A549 (cell line): ENCODE results near the gene PDSS2. TPM values are rescaled to one million over a fixed set of nuclear protein-coding genes. Genes with fewer than 3 reads are reported as not detected.

Source experiments
- ATAC-seq, 2 experiments: fragments of 200-7000 bp in 1 of 2; fragments of >200 bp in 1 of 2; cut with Nextera tagmentation in 1 of 2; cut with Tn5 transposase in 1 of 2; 3 replicates each; pipeline versions ENCODE4 v1.8.0 to v1.9.1; 2018 to 2020; ENCODE audit warnings: mild to moderate bottlenecking in 1 of 2, moderate library complexity in 1 of 2
- CTCF ChIA-PET: fragments of 300-600 bp; sonication (Branson Sonifier 250); formaldehyde crosslinking; extraction: SDS; loops from one replicate; lab custom pipeline; 2021; ENCODE audit warnings: antibody characterized with exemption, inconsistent platforms; lab: Yijun Ruan, JAX
- POLR2A ChIA-PET: fragments of 350-600 bp; formaldehyde crosslinking; extraction: SDS; loops from one replicate; lab custom pipeline; 2021; ENCODE audit warnings: antibody characterized with exemption, inconsistent platforms; lab: Yijun Ruan, JAX
- DNase-seq, 2 experiments: peaks; one replicate each; pipeline versions ENCODE4 v3.0.0 to v3.0.0-alpha.2; 2011 to 2016; ENCODE audit warnings: low read depth in 1 of 2, low spot score in 1 of 2
- FAIRE-seq: peaks from 2 replicates; lab custom pipeline; 2011; peaks lifted over from hg19 to GRCh38; lab: Jason Lieb, UNC
- H3K27ac ChIP-seq, 2 experiments: fragments of >200 bp; sonication (Bioruptor Twin); formaldehyde crosslinking; 3 replicates each; pipeline ENCODE4 v1.5.1; 2016 to 2017
- H3K4me1 ChIP-seq: fragments of >200 bp; sonication (Bioruptor Twin); formaldehyde crosslinking; 3 replicates; pipeline ENCODE4 v1.6.1; 2016
- H3K4me2 ChIP-seq: fragments of >200 bp; sonication (Bioruptor Twin); formaldehyde crosslinking; 3 replicates; pipeline ENCODE4 v1.6.1; 2016
- H3K4me3 ChIP-seq: fragments of >200 bp; sonication (Bioruptor Twin); formaldehyde crosslinking; 3 replicates; pipeline ENCODE4 v1.5.1; 2016
- H3K9me3 ChIP-seq: fragments of >200 bp; sonication (Bioruptor Twin); formaldehyde crosslinking; 3 replicates; pipeline ENCODE4 v1.6.1; 2016
- BHLHE40 ChIP-seq: IDR thresholded peaks from 2 replicates; pipeline ENCODE4 v1.6.1; 2012; ENCODE audit warnings: low read depth, low read length, inconsistent platforms
- CBX8 ChIP-seq: fragments of 200-600 bp; sonication (generic); IDR thresholded peaks from 2 replicates; pipeline ENCODE4 v1.6.1; 2016
- CEBPB ChIP-seq, 2 experiments: fragments of >200 bp in 1 of 2; sonication (Bioruptor Twin) in 1 of 2; formaldehyde crosslinking in 1 of 2; IDR thresholded peaks; 2 replicates each; pipeline ENCODE4 v1.6.1; 2012 to 2016
- FOSB ChIP-seq: fragments of 250-450 bp; sonication (Bioruptor Pico); IDR thresholded peaks from 2 replicates; pipeline ENCODE4 v1.5.0; 2020; ENCODE audit warnings: mild to moderate bottlenecking, moderate library complexity
- FOXS1 ChIP-seq: fragments of 250-450 bp; sonication (Bioruptor Pico); IDR thresholded peaks from 2 replicates; pipeline ENCODE4 v1.5.0; 2020; ENCODE audit warnings: mild to moderate bottlenecking, moderate library complexity
- GATA3 ChIP-seq: IDR thresholded peaks from 2 replicates; pipeline ENCODE4 v1.6.1; 2012; ENCODE audit warnings: borderline replicate concordance
- HEYL ChIP-seq: fragments of 250-450 bp; sonication (Bioruptor Pico); IDR thresholded peaks from 2 replicates; pipeline ENCODE4 v1.8.0; 2021; ENCODE audit warnings: mild to moderate bottlenecking, moderate library complexity
- HOXA7 ChIP-seq: fragments of 250-450 bp; sonication (Bioruptor Pico); IDR thresholded peaks from 2 replicates; pipeline ENCODE4 v1.5.0; 2020; ENCODE audit warnings: mild to moderate bottlenecking, moderate library complexity
- JUN ChIP-seq, 2 experiments: fragments of >200 bp; sonication (Bioruptor Twin); formaldehyde crosslinking; IDR thresholded peaks; 2 replicates in 1 of 2; 3 replicates in 1 of 2; pipeline ENCODE4 v1.6.1; 2016 to 2017
- KDM5A ChIP-seq: fragments of 200-600 bp; sonication (generic); IDR thresholded peaks from 2 replicates; pipeline ENCODE4 v1.6.1; 2016; ENCODE audit warnings: antibody characterized with exemption, mild to moderate bottlenecking
- MAFK ChIP-seq: fragments of 450-650 bp; IDR thresholded peaks from 2 replicates; pipeline ENCODE4 v1.6.1; 2014; ENCODE audit not compliant: partially characterized antibody
- NFE2L2 ChIP-seq: fragments of 150-350 bp; conservative IDR thresholded peaks from 2 replicates; pipeline ENCODE4 v1.6.1; 2014; ENCODE audit warnings: low read length
- NR3C1 ChIP-seq: fragments of >200 bp; sonication (Bioruptor Twin); formaldehyde crosslinking; IDR thresholded peaks from 3 replicates; pipeline ENCODE4 v1.6.1; 2017
- PBX3 ChIP-seq: IDR thresholded peaks from 2 replicates; pipeline ENCODE4 v1.6.1; 2012
- POLR2A ChIP-seq: IDR thresholded peaks from 2 replicates; pipeline ENCODE4 v1.6.1; 2012; ENCODE audit warnings: mild to moderate bottlenecking, low read length
- POLR2AphosphoS2 ChIP-seq: conservative IDR thresholded peaks from 2 replicates; pipeline ENCODE4 v1.6.1; 2012; ENCODE audit warnings: low read length, improper control_type of control experiment, inconsistent platforms
- RAD21 ChIP-seq, 2 experiments: fragments of >200 bp in 1 of 2; sonication (Bioruptor Twin) in 1 of 2; formaldehyde crosslinking in 1 of 2; IDR thresholded peaks in 1 of 2; conservative IDR thresholded peaks in 1 of 2; 2 replicates in 1 of 2; 3 replicates in 1 of 2; pipeline ENCODE4 v1.6.1; 2012 to 2018; ENCODE audit warnings: inconsistent platforms in 1 of 2
- RFX5 ChIP-seq: fragments of 450-650 bp; IDR thresholded peaks from 2 replicates; pipeline ENCODE4 v1.7.1; 2014; ENCODE audit warnings: antibody characterized with exemption, mild to moderate bottlenecking, moderate library complexity
- SREBF2 ChIP-seq: fragments of 450-650 bp; IDR thresholded peaks from 2 replicates; pipeline ENCODE4 v1.6.1; 2014; ENCODE audit warnings: mild to moderate bottlenecking, moderate library complexity
- TFCP2L1 ChIP-seq: fragments of 250-450 bp; sonication (Bioruptor Pico); IDR thresholded peaks from 2 replicates; pipeline ENCODE4 v1.5.0; 2021; ENCODE audit warnings: mild to moderate bottlenecking
- TP53 ChIP-seq: fragments of 250-450 bp; sonication (Bioruptor Pico); IDR thresholded peaks from 2 replicates; pipeline ENCODE4 v1.5.0; 2021; ENCODE audit warnings: mild to moderate bottlenecking, moderate library complexity
- ZC3H11A ChIP-seq: fragments of 450-650 bp; IDR thresholded peaks from 2 replicates; pipeline ENCODE4 v1.6.1; 2014; ENCODE audit warnings: antibody characterized with exemption, mild to moderate bottlenecking
- ZNF302 ChIP-seq: fragments of 250-450 bp; sonication (Bioruptor Pico); IDR thresholded peaks from 2 replicates; pipeline ENCODE4 v1.9.0; 2021; ENCODE audit warnings: inconsistent platforms, mild to moderate bottlenecking, moderate library complexity
- ZSCAN20 ChIP-seq: fragments of 250-450 bp; sonication (Bioruptor Pico); IDR thresholded peaks from 2 replicates; pipeline ENCODE4 v1.8.0; 2022; ENCODE audit warnings: mild to moderate bottlenecking, moderate library complexity
- WGBS: methylation state at CpG from one replicate; pipeline ENCODE4 v1.1.6; 2017; ENCODE audit errors: missing lambda C conversion rate; 5-methylcytosine and 5-hydroxymethylcytosine counted together
- polyA plus RNA-seq, 4 experiments: library from polyadenylated mRNA; depleted of rRNA in 3 of 4; stranded (reverse); fragments of >200 nt; fragmentation: RNase III in 1 of 4; extraction: RNeasy Plus Mini Kit Qiagen cat#74134 plus additional on column Dnase treatment in 1 of 4; gene quantifications; 2 replicates in 3 of 4; 3 replicates in 1 of 4; pipeline ENCODE4 v1.2.3, GENCODE V29; 2011 to 2017
- TF ChIP-seq, protein P1 (sequence below): IDR thresholded peaks from 2 replicates; pipeline ENCODE4 v1.6.1; 2012; ENCODE audit warnings: low read depth, borderline replicate concordance
- TF ChIP-seq, protein P2 (sequence below): fragments of 250-450 bp; sonication (Bioruptor Pico); IDR thresholded peaks from 2 replicates; pipeline ENCODE4 v1.5.0; 2021; ENCODE audit warnings: mild to moderate bottlenecking, moderate library complexity, borderline replicate concordance
- TF ChIP-seq, protein P3 (sequence below): fragments of 250-450 bp; sonication (Bioruptor Pico); IDR thresholded peaks from 2 replicates; pipeline ENCODE4 v1.5.0; 2020; ENCODE audit warnings: low read depth, mild to moderate bottlenecking, moderate library complexity

PDSS2 gene
- polyA plus RNA-seq, 2 of the 4 experiments (the other 2 are of a cell fraction): 7.2 to 17.3 TPM

DNA sequence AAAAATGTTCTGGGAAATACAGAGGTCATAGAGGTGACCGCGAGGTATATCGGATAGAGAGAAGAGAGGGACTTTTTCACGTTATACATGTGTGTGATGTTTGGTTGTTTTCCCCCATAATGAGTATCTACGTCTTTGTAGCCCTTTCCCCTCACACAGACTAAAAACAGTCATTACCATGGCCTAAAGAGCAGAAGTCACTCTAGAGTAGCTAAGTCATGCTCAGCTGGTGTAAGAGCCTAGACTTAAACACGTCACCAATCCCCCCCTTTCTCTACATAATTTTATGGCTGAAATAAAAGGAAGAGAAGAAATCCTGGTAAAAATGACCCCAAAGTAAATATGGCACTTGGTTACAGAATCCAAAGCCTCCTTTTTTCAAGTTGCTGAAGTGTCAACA lies 338.1 kb downstream of the PDSS2 start:
- WGBS: 91% methylated on average over 6 of the region's 6 CpGs
- POLR2A ChIA-PET: no interaction called here
- Histone ChIP-seq H3K9me3 (no peaks in the 10 kb centered on the region), H3K27ac (no peak overlapping the region), H3K4me3 (no peak overlapping the region), H3K4me1 (peaks cover 4% of the 10 kb centered on the region), H3K4me2 (no peak overlapping the region)
- no peak for TF ChIP-seq GATA3
- TF ChIP-seq JUN (IDR thresholded peaks at IDR 0.05): no peak
- TF ChIP-seq PBX3: no peak
- TF ChIP-seq FOXS1: no peak
- TF ChIP-seq MAFK: no peak
- TF ChIP-seq BHLHE40: no peak
- no peak for TF ChIP-seq RFX5
- no peak for TF ChIP-seq SREBF2
- no peak for TF ChIP-seq FOSB (CRISPR knock-in tag)
- TF ChIP-seq NFE2L2: no peak
- no peak for TF ChIP-seq CBX8
- TF ChIP-seq HEYL (CRISPR knock-in tag): no peak
- TF ChIP-seq, protein P1, sequence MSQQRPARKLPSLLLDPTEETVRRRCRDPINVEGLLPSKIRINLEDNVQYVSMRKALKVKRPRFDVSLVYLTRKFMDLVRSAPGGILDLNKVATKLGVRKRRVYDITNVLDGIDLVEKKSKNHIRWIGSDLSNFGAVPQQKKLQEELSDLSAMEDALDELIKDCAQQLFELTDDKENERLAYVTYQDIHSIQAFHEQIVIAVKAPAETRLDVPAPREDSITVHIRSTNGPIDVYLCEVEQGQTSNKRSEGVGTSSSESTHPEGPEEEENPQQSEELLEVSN: no peak
- no peak for TF ChIP-seq POLR2AphosphoS2
- TF ChIP-seq HOXA7 (CRISPR knock-in tag): no peak
- no peak for TF ChIP-seq ZNF302 (CRISPR knock-in tag)
- TF ChIP-seq, protein P2, sequence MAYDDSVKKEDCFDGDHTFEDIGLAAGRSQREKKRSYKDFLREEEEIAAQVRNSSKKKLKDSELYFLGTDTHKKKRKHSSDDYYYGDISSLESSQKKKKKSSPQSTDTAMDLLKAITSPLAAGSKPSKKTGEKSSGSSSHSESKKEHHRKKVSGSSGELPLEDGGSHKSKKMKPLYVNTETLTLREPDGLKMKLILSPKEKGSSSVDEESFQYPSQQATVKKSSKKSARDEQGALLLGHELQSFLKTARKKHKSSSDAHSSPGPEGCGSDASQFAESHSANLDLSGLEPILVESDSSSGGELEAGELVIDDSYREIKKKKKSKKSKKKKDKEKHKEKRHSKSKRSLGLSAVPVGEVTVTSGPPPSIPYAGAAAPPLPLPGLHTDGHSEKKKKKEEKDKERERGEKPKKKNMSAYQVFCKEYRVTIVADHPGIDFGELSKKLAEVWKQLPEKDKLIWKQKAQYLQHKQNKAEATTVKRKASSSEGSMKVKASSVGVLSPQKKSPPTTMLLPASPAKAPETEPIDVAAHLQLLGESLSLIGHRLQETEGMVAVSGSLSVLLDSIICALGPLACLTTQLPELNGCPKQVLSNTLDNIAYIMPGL: no peak
- TF ChIP-seq CEBPB (IDR thresholded peaks at IDR 0.05): no peak
- CTCF ChIA-PET: no interaction called here
- FAIRE-seq (no peak), ATAC-seq (no peak), DNase-seq (no peak)

DNA sequence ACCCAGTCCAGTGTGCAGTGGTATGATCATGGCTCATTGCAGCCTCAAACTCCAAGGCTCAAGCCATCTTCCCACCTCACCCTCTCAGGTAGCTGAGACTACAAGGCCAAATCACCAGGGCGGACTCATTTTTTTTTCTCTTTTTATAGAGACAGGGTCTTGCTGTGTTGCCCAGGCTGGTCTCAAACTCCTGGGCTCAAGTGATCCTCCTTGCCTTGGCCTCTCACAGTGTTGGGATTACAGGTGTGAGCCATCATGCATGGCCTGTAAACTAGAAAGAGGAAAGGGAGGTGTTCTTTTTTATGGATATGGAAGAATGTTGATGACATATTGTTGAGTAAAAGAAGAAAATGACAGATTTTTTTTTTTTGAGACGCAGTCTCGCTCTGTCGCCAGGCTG lies 339.0 kb downstream of the PDSS2 start:
- ATAC-seq: no peak
- no peak for TF ChIP-seq ZC3H11A
- TF ChIP-seq, protein P3, sequence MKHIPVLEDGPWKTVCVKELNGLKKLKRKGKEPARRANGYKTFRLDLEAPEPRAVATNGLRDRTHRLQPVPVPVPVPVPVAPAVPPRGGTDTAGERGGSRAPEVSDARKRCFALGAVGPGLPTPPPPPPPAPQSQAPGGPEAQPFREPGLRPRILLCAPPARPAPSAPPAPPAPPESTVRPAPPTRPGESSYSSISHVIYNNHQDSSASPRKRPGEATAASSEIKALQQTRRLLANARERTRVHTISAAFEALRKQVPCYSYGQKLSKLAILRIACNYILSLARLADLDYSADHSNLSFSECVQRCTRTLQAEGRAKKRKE: no peak
- no peak for TF ChIP-seq TP53 (CRISPR knock-in tag)
- no peak for TF ChIP-seq RAD21 (conservative IDR thresholded peaks at IDR 0.05 in 1 of 2, IDR thresholded peaks at IDR 0.05 in 1 of 2)
- TF ChIP-seq KDM5A: no peak
- no peak for TF ChIP-seq NR3C1
- no peak for TF ChIP-seq TFCP2L1 (CRISPR knock-in tag)
- TF ChIP-seq MAFK: no peak
- no peak for TF ChIP-seq ZSCAN20 (CRISPR knock-in tag)
- TF ChIP-seq POLR2A: no peak
- 84% methylated on average over 4 of the region's 4 CpGs for WGBS
- DNase-seq: no peak
- FAIRE-seq: no peak
- H3K4me2 ChIP-seq: no peak overlapping the region
- CTCF ChIA-PET: interaction anchor here (0.7 to 1.4 kb wide), 3 partner anchors 9 to 785 kb away, joined by 3 to 7 read pairs (median 4); no protein-coding TSS in a partner anchor
- POLR2A ChIA-PET: no interaction called here
- H3K27ac ChIP-seq: no peak overlapping the region
- H3K4me1 ChIP-seq: peaks cover 5% of the 10 kb centered on the region
- H3K9me3 ChIP-seq: no peaks in the 10 kb centered on the region
- no peak overlapping the region for H3K4me3 ChIP-seq
